HG02885 (cell line): ENCODE results near the gene NUCB1.
A peak's percentile ranks its signal among the peaks of the same experiment; 100 is the strongest.
"Not testable (repeated sequence)": the region's sequence is repeated elsewhere in the genome, so short reads cannot be mapped to it uniquely, and the experiment has no call there.

Experiments
- ATAC-seq: cut with Tn5 transposase; IDR thresholded peaks from one replicate; pipeline ENCODE4 v1.9.1; 2021; ENCODE audit warnings: mild to moderate bottlenecking; ENCODE audit not compliant: unreplicated experiment, poor library complexity

The NUCB1 gene

DNA sequence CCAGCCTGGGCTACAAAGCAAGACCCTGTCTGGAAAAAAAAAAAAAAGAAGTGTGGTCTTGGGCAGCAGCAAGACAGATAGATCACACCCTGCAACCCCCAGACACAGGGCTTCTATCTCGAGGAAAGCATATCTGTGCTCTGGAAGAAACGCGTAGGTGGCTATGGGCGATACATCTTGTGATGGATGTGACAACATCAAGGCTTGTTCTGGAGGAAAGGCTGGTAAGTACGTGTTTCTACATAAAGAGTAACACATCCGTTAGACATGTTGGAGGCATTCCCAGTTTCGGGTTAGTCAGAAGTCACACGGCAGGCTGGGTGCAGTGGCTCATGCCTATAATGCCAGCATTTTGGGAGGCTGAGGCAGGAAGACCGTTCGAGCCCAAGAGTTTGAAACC, 26.8 kb downstream of the NUCB1 start:
- ATAC-seq, result no peak

DNA sequence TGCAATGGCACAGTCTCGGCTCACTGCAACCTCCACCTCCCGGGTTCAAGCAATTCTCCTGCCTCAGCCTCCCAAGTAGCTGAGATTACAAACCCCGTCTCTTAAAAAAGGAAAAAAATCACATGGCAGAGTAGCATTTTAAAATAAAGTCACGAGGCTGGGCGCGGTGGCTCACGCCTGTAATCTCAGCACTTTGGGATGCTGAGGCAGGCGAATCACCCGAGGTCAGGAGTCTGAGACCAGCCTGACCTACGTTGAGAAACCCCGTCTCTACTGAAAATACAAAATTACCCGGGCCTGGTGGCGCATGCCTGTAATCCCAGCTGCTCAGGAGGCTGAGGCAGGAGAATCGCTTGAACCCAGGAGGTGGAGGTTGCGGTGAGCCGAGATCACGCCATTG, 27.6 kb downstream of the NUCB1 start:
- not testable (repeated sequence) for ATAC-seq

DNA sequence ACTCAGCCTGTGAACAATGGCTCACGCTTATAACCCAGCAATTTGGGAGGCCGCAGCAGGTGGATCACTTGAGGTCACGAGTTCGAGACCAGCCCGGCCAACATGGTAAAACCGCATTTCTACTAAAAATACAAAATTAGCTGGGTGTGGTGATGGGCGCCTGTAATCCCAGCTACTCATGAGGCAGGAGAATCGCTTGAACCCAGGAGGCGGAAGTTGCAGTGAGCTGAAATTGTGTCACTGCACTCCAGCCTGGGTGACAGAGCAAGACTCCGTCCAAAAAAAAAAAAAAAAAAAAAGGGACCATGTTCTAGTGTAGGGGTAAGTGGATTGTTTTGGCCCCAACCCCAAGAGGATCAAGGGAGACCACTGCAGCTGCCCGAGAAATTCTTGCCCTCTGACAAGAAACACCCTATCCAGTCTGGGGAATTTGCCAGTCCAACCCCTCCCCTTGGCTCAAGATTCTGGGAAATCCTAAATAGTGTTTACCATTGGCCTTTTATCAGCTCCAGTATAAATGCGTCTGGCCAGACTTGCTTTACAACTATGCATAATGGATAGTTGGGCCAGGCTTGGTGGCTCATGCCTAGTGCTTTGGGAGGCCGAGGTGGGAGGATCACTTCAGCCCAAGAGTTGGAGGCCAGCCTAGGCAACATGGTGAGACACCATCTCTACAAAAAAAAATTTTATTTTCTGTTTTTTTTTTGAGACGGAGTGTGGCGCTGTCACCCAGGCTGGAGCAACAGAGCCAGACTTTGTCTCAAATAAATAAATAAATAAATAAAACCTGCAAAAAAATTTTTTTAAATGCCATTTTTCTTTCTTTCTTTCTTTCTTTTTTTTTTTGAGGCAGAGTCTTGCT, 28.3 kb downstream of the NUCB1 start:
- no peak for ATAC-seq

DNA sequence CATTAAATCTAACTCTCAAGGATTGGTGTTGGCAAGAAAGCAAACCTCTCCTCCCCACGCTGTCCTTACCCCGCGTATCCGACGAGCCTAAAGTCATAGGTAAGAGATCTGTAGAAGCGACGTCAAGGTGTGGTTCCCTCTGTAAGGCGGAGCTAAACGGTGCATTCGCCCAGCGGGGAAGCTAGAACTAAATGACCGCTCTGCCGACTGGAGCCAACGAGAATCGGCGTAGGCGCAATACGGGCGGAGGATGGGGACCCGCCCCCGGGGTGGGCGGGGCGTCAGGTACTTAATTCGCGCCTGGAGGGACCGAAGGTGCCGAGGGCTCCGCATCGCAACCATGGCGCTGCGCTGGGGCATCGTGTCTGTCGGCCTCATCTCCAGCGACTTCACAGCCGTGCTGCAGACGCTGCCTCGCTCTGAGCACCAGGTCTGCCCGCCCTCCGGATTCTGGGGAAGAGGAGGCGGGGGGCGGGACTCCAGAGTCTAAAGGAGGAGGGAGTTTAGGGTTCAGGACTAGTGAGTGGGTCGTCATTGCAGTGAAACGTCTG, 33.3 kb downstream of the NUCB1 start, which contains the start of gene DHDH:
Gene DHDH (plus strand): TSS at position 318 of the 551 bp plus-strand sequence. CDS start 23 bp downstream, at position 341.
- ATAC-seq, result peak; percentile 45

DNA sequence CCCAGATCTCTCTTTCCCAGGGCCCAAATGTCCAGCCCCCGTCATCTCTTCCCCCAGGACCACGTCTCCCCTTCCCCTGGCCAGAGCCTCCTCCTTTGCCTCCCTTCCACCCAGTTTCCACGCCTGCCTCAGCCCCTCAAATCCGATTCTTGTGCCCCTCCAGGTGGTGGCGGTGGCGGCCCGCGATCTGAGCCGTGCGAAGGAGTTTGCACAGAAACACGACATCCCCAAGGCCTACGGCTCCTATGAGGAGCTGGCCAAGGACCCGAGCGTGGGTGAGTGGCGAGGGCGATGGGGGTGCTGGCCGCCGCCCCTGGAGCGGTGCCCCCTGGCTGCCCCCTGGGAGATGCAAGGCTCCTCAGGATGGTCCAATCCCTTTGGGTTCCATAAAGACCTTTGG, 34.7 kb downstream of the NUCB1 start:
- ATAC-seq, result no peak

DNA sequence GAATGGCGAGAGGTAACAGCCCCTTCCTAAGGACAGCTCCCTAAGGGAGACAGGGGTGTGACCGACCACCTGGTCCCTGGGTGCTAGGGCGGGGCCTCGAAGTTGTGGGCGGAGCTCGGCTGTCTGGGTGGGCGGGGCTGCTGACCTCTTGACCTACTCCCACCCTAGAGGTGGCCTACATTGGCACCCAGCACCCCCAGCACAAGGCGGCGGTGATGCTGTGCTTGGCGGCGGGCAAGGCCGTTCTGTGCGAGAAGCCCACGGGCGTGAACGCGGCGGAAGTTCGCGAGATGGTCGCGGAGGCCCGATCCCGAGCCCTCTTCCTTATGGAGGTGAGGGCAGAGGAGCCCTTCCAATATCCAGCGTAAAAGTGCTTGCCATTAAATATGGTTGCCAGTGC, 35.8 kb downstream of the NUCB1 start:
- no peak for ATAC-seq

DNA sequence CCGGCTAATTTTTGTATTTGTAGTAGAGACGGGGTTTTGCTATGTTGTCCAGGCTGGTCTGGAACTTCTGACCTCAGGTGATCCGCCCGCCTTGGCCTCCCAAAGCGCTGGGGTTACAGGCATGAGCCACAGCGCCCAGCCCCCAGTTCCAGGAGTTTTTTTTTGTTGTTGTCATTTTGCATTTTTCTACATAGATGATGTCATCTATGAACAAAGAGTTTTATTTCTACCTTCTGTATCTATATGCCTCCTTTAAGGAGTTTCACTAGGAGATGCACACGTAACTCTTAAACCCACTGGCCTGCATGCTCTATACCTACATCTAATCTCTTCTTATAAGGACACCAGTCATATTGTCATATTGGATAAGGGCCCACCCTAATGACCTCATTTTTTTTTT, 38.1 kb downstream of the NUCB1 start:
- no peak for ATAC-seq

DNA sequence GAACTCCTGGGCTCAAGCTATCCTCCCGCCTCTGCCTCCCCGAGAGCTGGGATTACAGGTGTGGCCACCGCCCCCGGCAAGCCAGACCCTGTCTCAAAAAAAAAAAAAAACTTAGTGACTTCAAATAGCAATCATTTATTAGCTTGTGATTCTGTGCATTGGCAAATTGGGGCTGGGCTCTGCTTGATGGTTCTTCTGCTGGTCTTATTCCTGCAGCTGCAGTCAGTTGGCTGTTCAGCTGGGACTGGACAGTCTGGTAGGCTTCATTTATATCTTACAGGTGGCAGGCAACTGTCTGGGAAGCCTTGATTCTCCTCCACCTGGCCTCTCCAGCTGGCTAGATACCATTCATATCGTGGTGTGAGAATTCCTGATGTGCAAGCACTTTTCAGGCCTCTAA, 40.8 kb downstream of the NUCB1 start:
- no peak for ATAC-seq

DNA sequence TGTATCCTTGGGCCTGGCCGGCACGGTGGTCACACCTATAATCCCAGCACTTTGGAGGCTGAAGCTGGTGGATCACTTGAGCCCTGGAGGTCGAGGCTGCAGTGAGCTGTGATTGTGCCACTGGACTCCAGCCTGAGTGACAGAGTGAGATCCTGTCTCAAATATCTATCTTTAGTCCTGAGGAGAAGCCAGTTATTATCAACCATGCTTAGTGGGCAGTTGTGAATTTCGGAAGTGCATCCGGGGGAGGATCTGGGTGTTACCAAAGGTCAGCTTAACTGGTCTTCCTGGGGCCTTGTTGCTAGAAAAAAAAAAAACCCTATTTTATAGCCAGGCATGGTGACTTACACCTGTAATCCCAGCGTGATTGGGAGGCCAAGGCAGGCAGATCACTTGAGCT, 43.0 kb downstream of the NUCB1 start:
- no peak for ATAC-seq

DNA sequence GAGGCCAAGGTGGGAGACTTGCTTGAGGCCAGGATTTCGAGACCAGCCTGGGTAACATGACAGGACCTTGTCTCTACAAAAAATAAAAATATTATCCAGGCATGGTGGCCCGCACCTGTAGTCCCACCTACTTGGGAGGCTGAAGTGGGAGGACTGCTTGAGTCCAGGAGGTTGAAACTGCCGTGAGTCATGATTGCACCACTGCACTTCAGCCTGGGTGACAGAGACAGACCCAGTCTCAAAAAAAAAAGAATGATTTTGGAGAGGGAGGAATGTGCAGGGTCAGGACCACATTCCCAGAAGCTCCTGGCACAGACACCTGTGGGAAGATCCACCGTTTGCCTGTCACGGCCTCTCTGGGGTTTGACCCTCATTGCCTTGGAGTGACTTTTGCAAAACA, 45.3 kb downstream of the NUCB1 start:
- no peak for ATAC-seq

DNA sequence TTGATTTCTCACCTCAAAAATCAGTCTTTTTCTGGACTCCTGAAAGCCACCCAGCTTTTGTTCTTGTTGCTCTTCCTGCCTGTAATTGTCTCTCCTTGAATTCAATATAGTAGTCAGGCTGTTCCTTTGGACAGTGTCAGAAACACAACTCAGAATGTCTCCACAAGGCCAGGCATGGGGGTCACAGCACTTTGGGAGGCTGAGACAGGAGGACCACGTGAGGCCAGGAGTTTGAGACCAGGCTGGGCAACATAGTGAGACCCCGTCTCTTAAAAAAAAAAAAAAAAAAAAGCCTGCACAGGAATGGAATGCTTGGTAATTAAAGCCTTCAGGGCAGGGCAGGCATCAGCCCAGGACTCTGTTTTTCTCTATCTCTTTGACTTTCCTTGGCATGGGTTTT, 45.7 kb downstream of the NUCB1 start:
- no peak for ATAC-seq

DNA sequence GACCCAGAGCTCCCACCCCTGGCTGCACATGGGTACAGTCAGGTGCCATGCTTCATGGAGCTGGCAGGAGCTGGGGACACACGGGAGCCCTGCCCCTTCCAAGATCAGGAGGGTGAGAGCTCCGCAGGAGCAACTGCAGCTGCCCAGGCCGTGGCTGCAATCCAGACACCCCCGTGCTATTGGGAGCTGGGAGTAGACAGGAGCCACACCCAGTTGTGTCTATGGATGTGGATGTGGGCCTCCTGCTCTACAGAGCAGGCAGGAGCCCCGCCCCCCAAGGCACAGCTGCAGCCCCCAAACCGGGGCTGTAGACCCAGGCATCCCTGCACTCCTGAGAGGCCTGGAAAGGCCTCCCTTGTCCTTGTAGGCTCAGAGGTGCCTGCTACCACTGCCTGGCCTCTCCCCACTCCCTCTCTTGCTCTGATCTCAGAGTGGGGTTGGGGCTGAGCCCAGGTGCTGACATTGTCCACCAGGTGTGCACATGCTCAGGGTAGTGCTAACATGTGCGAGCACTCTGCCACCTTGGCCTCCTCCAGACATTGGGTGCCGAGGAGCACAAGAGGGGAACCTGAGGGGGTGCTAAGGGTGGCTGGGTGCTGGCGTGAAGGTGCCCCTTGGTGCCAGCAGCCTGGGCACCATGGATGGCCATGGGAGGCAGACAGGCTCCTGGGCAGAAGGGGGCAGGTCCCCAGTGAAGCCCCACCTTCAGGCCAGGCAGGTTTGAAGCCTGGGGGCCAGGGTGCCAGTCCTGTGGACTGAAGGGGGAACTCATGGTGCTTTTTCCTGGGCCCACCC, 46.5 kb downstream of the NUCB1 start:
- ATAC-seq, result no peak

DNA sequence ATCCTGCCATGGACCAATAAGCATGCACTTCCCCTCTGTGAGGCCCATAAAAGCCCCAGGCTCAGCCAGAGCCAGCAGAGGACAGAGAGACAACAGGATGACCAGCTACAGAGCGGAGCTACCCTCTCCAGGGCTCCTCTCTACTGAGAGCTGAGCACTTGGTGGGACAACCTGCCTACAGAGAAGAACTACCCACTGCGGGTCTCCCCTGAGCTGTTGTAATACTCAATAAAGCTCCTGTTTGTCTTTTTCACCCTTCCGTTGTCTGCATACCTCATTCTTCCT, 47.1 kb downstream of the NUCB1 start:
- ATAC-seq, result no peak

DNA sequence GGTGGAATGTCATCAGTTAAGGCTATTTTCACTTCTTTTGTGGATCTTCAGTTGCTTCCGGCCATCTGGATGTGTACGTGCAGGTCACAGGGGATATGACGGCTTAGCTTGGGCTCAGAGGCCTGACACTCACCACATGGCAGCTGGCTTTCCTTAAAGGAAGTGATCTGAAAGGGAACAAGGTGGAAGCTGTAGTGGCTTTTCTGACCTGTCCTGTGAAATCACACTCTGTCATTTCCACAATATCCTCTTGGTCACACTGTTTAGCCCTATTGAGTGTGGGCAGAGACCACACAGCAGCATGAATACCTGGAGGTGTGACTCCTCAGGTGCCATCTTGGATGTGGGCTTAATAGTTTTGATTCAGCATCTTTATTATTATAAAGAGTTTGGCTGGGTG, 50.0 kb downstream of the NUCB1 start:
- no peak for ATAC-seq

DNA sequence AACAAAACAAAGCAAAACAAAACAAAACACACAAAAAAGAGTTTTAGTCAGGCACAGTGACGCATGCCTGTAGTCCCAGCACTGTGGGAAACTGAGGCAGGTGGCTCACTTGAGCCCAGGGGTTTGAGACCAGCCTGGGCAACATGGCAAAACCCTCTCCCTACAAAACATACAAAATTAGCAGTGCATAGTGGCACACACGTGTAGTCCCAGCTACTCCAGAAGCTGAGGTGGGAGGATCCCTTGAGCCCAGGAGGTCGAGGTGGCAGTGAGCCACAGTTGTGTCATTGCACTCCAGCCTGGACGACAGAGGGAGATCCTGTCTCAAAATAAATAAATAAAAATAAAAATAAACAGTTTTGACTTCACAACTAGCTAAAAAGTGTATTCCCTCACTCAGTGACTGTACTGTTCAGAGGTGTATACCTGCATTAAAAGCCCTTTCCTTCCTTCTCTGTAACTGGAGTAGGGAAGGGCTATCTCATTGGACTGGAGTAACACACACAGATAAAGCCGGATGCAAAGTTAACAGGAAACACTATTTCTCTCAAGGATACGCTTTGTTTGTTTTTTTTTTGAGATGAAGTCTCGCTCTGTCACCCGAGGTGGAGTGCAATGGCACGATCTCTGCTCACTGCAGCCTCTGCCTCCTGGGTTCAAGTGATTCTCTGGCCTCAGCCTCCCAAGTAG, 50.9 kb downstream of the NUCB1 start:
- no peak for ATAC-seq

DNA sequence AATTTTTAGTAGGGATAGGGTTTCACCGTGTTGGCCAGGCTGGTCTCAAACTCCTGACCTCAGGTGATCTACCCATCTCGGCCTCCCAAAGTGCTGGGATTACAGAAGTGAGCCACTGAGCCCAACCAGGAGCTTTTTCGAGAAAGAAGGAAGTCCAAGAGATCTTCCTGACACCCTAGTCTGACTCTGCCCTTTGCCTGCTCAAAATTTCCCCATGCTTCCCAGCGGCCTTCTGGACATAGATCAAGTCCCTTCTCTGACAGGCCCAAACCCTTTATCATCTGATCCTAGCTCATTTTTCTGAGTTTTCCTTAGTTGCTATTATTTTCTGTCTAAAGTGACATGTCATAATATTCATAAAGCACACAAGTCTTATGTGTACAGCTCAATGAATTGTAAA, 53.0 kb downstream of the NUCB1 start:
- ATAC-seq, result no peak

DNA sequence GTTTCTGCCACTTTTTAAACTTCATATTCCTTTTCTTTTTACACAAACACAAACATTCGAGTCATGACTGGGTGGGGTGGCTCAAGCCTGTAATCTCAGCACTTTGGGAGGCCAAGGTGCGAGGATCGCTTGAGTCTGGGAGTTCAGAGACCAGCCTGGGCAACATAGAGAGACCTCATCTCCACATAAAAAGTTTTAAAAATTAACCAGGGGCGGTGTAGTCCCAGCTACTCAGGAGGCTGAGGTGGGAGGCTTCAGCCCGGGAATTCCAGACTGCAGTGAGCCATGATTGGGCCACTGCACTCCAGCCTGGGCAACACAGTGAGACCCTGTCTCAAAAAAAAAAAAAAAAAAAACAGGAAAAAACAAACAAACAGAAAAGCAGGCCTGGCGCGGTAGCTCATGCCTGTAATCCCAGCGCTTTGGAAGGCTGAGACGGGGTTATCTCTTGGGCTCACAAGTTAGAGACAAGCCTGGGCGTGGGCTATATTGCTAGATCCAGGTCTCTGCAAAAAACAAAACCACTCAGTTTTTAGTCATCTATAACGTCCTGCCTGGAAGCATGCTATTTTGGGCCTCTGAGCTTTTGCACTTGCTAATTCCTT, 54.0 kb downstream of the NUCB1 start:
- ATAC-seq, result no peak

DNA sequence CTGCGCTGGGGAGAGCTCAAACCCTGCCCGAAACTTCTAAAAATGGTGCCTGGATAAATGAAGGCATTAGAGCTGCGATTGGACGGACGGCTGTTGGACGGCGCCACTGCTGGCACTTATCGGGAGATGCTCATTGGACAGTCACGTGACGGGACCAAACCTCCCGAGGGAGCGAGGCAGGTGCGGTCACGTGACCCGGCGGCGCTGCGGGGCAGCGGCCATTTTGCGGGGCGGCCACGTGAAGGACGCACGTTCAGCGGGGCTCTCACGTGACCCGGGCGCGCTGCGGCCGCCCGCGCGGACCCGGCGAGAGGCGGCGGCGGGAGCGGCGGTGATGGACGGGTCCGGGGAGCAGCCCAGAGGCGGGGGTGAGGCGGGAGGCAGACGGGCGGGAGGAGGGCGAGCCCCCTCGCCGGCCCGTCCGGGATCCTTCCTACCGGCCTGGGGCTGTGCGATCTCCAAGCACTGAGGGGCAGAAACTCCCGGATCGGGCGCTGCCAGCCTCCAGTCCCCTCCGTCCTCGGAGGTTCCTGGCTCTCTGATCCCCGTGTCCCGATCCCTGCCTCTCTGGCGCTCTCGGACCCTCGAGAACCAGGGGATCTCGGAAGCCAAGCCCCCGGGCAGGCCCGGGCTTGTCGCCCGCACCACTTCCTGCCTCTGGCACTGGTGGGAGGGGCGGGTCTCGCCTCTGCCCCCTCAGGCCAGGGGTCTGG, 54.6 kb downstream of the NUCB1 start, which contains the start of gene BAX:
Gene BAX (plus strand): TSS at position 281 of the 713 bp plus-strand sequence. CDS start 54 bp downstream, at position 335.
- ATAC-seq, result peak; percentile 82

DNA sequence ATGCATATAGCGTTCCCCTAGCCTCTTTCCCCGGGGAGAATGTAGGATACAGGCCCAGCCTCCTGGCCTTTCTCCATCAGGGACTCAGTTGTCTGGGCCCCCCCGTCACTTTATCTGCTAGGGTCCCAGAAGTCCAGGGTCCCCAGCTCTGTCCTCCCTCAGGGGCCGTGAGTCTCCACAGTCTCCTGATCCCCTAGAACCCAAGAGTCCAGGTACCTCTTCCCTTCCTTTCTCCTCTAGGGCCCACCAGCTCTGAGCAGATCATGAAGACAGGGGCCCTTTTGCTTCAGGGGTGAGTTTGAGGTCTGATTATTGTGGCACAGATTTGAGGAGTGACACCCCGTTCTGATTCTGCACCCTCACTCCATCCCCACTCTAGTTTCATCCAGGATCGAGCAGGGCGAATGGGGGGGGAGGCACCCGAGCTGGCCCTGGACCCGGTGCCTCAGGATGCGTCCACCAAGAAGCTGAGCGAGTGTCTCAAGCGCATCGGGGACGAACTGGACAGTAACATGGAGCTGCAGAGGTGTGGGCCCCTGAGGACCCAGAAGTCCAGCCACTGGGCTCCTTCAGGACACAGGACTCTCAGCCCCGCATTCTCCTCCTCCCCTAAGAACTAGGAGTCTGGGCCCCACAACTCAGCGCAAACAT, 55.3 kb downstream of the NUCB1 start:
- ATAC-seq, result no peak
